ENCODE data around the gene FETUB. TPM values are rescaled to one million over a fixed set of nuclear protein-coding genes. Genes with fewer than 3 reads are reported as not detected.

The FETUB gene
- total RNA-seq, 1 experiment from 2014 or later, result not detected

DNA sequence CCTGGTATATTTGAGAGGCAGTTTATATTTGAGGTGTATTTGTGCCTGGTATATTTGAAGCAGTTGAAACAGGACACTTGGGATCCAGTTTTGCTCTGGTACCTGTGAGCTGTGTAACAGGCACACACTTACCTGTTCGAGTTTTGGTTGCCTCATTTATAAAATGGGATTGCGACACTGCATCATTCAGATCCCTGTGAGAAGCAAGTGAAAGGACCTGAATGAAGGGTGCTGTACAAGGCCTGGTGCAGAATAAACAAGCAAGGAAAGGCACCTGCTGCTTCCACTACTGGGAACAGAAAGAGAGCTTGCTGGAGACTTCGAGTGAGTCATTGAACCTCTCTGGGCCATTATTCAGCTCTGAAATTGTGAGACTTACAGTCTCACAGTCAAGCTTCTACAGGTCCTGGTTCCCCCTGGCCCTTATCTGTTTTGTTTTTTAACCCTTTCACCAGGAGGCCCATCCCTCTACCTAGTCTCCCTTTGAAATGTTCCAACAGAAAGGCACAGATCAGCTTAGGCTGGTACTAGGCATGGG, 11.5 kb downstream of the FETUB start:
- POLR2A ChIA-PET (ENCODE audit: unreplicated experiment), result no interaction called here
- Histone ChIP-seq H3K9ac (ENCODE audit: low read length) (no peak overlapping the region), H3K27ac (ENCODE audit: low read length) (no peak overlapping the region), H3K79me2 (ENCODE audit: low read length) (no peaks in the 10 kb centered on the region), H4K20me1 (ENCODE audit: low read length) (no peaks in the 10 kb centered on the region), H3K4me1 (ENCODE audit: insufficient read depth, low read length) (no peaks in the 10 kb centered on the region), H3K36me3 (ENCODE audit: low read depth, low read length) (no peaks in the 10 kb centered on the region), H3F3A (ENCODE audit: low read length, unreplicated experiment) (no peaks in the 10 kb centered on the region), H3K27me3 (ENCODE audit: low read length) (peaks cover 5% of the 10 kb centered on the region; the same call in 1 of the 2 replicates), H2AFZ (ENCODE audit: low read length) (no peak overlapping the region), H3K4me2 (ENCODE audit: low read length) (no peak overlapping the region), H3K9me3 (ENCODE audit: low read length) (no peaks in the 10 kb centered on the region), H3K9me2 (replicated peaks; ENCODE audit: low read length) (no peaks in the 10 kb centered on the region), H3K4me3 (ENCODE audit: low read length) (no peak overlapping the region)
- no peak for TF ChIP-seq EZH2 (IDR thresholded peaks at IDR 0.05; ENCODE audit: low read length, unreplicated experiment)
- TF ChIP-seq, protein P1, sequence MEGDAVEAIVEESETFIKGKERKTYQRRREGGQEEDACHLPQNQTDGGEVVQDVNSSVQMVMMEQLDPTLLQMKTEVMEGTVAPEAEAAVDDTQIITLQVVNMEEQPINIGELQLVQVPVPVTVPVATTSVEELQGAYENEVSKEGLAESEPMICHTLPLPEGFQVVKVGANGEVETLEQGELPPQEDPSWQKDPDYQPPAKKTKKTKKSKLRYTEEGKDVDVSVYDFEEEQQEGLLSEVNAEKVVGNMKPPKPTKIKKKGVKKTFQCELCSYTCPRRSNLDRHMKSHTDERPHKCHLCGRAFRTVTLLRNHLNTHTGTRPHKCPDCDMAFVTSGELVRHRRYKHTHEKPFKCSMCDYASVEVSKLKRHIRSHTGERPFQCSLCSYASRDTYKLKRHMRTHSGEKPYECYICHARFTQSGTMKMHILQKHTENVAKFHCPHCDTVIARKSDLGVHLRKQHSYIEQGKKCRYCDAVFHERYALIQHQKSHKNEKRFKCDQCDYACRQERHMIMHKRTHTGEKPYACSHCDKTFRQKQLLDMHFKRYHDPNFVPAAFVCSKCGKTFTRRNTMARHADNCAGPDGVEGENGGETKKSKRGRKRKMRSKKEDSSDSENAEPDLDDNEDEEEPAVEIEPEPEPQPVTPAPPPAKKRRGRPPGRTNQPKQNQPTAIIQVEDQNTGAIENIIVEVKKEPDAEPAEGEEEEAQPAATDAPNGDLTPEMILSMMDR (conservative IDR thresholded peaks at IDR 0.05; ENCODE audit: low read depth, low read length), result no peak
- no peak for TF ChIP-seq EZH2phosphoT487 (IDR thresholded peaks at IDR 0.05; ENCODE audit: borderline replicate concordance, low read length)
- no TSS peak for BruUV-seq (replicated peaks)
- CTCF ChIA-PET, result no interaction called here
- intact Hi-C loops (cut with micrococcal nuclease), result no loop called here
- no peak for ATAC-seq
- DNase-seq, result no peak

DNA sequence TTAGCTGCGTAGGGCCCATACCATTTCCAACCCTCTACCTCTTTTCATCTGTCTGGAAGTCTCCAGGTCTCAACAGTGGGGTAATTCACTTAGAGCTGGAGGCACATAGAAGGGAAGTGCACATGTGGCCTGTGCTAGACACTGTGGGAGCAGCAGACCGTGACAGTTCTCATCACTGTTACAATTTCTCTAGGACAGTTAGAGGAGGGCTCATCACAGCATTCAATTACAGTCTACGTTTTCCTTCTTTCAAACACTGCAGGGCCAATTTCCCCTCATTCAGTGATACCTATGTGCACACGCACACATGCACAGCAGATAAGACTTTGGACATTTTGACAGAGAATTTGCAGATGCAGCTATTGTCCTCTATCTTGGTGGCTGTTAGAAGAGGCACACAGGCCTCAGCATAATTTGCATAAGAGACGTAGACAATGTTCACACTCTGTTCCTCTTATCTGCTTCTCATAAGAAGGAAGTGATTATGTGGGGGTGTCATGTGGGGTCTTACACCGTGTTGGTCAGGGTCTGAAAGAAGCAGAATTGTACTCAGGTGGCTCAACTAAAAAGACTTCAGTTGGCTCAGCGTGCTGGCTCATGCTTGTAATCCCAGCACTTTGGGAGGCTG, 13.0 kb downstream of the FETUB start:
- no peak; the same call in 1 of the 2 replicates for ATAC-seq
- peaks cover 5% of the 10 kb centered on the region; the same call in 1 of the 2 replicates for H3K27me3 ChIP-seq (ENCODE audit: low read length)
- H3K9me2 ChIP-seq (replicated peaks; ENCODE audit: low read length), result no peaks in the 10 kb centered on the region
- no TSS peak for BruUV-seq (replicated peaks)
- no peaks in the 10 kb centered on the region for H3F3A ChIP-seq (ENCODE audit: low read length, unreplicated experiment)
- intact Hi-C loops (cut with micrococcal nuclease), result no loop called here
- no peaks in the 10 kb centered on the region for H3K4me1 ChIP-seq (ENCODE audit: insufficient read depth, low read length)
- H3K9me3 ChIP-seq (ENCODE audit: low read length), result no peaks in the 10 kb centered on the region
- H3K9ac ChIP-seq (ENCODE audit: low read length), result no peak overlapping the region
- DNase-seq, result no peak
- H4K20me1 ChIP-seq (ENCODE audit: low read length), result no peaks in the 10 kb centered on the region
- no peak overlapping the region for H3K27ac ChIP-seq (ENCODE audit: low read length)
- H3K79me2 ChIP-seq (ENCODE audit: low read length), result no peaks in the 10 kb centered on the region
- H3K4me2 ChIP-seq (ENCODE audit: low read length), result no peak overlapping the region
- CTCF ChIA-PET, result no interaction called here
- no peak for TF ChIP-seq EZH2 (IDR thresholded peaks at IDR 0.05; ENCODE audit: low read length, unreplicated experiment)
- no peak for TF ChIP-seq EZH2phosphoT487 (IDR thresholded peaks at IDR 0.05; ENCODE audit: borderline replicate concordance, low read length)
- TF ChIP-seq, protein P1 (conservative IDR thresholded peaks at IDR 0.05; ENCODE audit: low read depth, low read length), result no peak
- POLR2A ChIA-PET (ENCODE audit: unreplicated experiment), result no interaction called here
- no peak overlapping the region for H2AFZ ChIP-seq (ENCODE audit: low read length)
- no peak overlapping the region for H3K4me3 ChIP-seq (ENCODE audit: low read length)
- H3K36me3 ChIP-seq (ENCODE audit: low read depth, low read length), result no peaks in the 10 kb centered on the region

DNA sequence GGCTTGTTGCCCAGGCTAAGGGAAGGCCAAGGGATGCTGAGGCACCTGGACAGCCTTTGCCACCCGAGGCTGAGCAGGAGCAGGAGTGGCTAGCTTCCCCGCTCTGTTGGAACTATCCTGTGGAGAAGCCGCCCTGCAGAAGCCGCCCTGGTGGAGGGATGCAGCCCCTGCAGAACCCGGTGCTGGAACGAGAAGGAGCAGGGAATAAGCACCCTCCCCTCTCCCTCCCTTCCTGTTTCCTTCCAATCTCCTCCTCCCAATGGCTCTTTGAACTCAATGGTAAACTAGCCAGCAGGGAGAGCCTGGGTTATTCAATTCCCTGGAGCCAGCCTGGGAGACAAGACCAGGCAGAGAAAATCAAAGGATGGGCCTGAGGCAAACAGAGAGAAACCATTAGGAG, 13.8 kb downstream of the FETUB start:
- CTCF ChIA-PET, result no interaction called here
- POLR2A ChIA-PET (ENCODE audit: unreplicated experiment), result no interaction called here
- no peak overlapping the region for H3K4me2 ChIP-seq (ENCODE audit: low read length)

More for the DNA sequence above, 13.8 kb downstream of the FETUB start:
- TF ChIP-seq EZH2 (IDR thresholded peaks at IDR 0.05; ENCODE audit: low read length, unreplicated experiment), result no peak
- TF ChIP-seq, protein P1 (conservative IDR thresholded peaks at IDR 0.05; ENCODE audit: low read depth, low read length), result no peak; the same call in 1 of the 2 replicates
- no peak for TF ChIP-seq EZH2phosphoT487 (IDR thresholded peaks at IDR 0.05; ENCODE audit: borderline replicate concordance, low read length)
- Histone ChIP-seq H3K79me2 (ENCODE audit: low read length) (no peaks in the 10 kb centered on the region), H3K4me1 (ENCODE audit: insufficient read depth, low read length) (no peaks in the 10 kb centered on the region), H3F3A (ENCODE audit: low read length, unreplicated experiment) (no peaks in the 10 kb centered on the region), H3K9ac (ENCODE audit: low read length) (no peak overlapping the region), H3K4me3 (ENCODE audit: low read length) (no peak overlapping the region), H4K20me1 (ENCODE audit: low read length) (no peaks in the 10 kb centered on the region), H3K36me3 (ENCODE audit: low read depth, low read length) (no peaks in the 10 kb centered on the region), H2AFZ (ENCODE audit: low read length) (no peak overlapping the region), H3K27me3 (ENCODE audit: low read length) (peaks cover 5% of the 10 kb centered on the region; the same call in 1 of the 2 replicates), H3K9me2 (replicated peaks; ENCODE audit: low read length) (no peaks in the 10 kb centered on the region), H3K9me3 (ENCODE audit: low read length) (no peaks in the 10 kb centered on the region), H3K27ac (ENCODE audit: low read length) (no peak overlapping the region)
- ATAC-seq (peak; percentile 66), DNase-seq (no peak)
- intact Hi-C loops (cut with micrococcal nuclease), result no loop called here
- BruUV-seq (replicated peaks), result no TSS peak

Measured in PC-3 (cell line).